ENCODE data around the gene SLC38A2.

DNA sequence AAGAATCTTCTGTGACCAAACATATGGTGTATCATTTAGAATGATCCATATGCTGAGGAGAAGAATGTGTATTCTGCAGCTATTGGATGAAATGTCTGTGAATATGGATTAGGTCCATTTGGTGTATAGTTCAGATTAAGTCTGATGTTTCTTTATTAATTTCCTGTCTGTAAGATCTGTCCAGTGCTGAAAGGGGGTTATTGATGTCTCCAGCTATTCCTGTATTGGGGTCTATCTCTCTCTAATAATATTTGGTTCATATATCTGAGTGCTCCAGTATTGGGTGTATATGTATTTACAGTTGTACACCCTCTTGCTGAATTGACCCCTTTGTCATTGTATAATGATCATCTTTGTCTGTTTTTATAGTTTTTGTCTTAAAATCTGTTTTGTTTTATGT, 33.5 kb downstream of the SLC38A2 start:
- TF ChIP-seq, protein P1, sequence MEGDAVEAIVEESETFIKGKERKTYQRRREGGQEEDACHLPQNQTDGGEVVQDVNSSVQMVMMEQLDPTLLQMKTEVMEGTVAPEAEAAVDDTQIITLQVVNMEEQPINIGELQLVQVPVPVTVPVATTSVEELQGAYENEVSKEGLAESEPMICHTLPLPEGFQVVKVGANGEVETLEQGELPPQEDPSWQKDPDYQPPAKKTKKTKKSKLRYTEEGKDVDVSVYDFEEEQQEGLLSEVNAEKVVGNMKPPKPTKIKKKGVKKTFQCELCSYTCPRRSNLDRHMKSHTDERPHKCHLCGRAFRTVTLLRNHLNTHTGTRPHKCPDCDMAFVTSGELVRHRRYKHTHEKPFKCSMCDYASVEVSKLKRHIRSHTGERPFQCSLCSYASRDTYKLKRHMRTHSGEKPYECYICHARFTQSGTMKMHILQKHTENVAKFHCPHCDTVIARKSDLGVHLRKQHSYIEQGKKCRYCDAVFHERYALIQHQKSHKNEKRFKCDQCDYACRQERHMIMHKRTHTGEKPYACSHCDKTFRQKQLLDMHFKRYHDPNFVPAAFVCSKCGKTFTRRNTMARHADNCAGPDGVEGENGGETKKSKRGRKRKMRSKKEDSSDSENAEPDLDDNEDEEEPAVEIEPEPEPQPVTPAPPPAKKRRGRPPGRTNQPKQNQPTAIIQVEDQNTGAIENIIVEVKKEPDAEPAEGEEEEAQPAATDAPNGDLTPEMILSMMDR (IDR thresholded peaks at IDR 0.05; ENCODE audit: insufficient read depth, low read length, poor library complexity, severe bottlenecking): no peak
- TF ChIP-seq EZH2phosphoT487 (conservative IDR thresholded peaks at IDR 0.05; ENCODE audit: low read length): no peak

Data from SU-DHL-6 (cell line).